Suppressor macrophage treated with lipopolysaccharide for 1 hour (primary cell): Measurements from ENCODE around the gene SLC10A6.
"Not testable (repeated sequence)": the region's sequence is repeated elsewhere in the genome, so short reads cannot be mapped to it uniquely, and the experiment has no call there.

Source experiments
- DNase-seq, 3 donors: peaks; one replicate each; pipeline ENCODE4 v3.0.0-alpha.2; 2020 to 2022

Gene SLC10A6

DNA sequence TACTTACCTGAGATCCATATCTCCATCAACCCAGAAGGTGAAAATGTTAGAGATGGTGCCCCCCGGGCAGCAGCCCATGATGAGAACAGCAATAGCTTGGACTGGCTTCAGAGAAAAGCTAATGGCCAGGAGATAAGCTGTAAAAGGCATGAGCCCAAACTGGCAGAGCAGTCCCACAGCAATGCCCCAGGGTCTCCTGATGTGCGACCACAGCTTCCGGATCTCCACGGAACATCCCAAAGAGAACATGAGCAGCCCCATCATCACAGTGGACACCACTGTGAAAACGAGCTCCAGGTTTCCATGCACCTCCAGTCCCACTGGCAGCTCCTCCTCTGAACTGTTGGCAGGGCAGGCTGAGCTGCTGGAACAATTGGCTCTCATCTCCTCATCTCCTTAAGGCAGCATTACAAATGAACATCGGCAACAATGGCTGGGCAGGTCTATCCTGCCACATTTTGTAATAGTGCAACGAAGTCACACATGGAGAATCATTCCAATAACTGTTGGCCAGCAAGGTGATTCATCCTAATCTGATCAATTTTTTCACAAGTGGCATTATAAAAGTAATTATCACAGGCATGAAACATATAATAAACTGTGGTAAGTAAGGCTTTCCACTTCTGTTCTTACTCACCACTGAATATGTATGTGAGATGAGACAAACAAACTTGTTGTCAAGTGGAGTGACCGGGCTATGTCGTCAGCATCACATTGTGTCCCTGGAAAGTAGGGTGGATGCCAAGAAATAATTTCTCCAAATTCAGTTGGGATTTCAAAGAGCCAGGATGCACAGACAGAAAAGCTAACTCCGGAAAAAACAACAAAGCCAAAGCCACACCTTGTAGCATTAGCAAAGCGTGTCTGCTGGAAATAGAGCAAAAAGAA lies at the start of gene SLC10A6:
SLC10A6 (minus strand) TSS at position 653 of the 888 bp plus-strand sequence; CDS start at position 384, 269 bp downstream.
- DNase-seq, result no peak

DNA sequence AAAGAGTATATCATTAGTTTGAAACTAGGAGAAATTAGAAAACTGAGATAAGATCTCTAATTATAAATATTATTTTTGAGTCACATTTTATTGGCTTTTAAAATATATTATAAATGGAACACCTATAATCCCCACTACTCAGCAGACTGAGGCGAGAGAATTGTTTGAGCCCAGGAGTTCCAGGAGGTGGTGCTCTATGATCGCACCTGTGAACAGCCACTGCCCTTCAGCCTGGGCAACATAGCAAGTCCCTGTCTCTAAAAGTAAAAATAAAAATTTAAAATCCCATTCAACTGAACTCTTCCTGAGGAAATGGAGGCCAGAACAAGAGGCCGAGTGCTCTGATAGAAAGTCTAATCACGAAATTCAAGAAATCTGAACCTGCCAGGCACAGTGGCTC lies 49.4 kb upstream of the SLC10A6 start:
- no peak for DNase-seq

DNA sequence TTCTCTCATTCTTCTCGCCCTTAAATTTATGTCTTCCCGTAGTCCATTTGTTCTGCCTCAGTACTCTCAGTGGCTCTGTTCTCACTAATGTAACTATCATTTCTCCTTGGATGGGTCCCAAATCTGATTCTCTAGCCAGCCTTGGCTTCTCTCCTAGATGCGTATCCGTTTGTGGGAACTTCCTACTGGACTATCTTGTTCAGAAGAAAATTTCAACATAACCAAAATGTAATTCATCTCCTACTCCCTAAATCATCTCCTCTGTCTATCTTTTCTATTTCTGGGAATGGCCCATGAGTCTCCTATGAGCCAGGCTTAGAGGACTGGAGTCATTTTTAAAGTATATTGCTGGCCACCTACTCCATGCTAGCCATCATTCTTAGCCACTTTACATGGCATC lies 47.4 kb upstream of the SLC10A6 start:
- DNase-seq, result no peak

DNA sequence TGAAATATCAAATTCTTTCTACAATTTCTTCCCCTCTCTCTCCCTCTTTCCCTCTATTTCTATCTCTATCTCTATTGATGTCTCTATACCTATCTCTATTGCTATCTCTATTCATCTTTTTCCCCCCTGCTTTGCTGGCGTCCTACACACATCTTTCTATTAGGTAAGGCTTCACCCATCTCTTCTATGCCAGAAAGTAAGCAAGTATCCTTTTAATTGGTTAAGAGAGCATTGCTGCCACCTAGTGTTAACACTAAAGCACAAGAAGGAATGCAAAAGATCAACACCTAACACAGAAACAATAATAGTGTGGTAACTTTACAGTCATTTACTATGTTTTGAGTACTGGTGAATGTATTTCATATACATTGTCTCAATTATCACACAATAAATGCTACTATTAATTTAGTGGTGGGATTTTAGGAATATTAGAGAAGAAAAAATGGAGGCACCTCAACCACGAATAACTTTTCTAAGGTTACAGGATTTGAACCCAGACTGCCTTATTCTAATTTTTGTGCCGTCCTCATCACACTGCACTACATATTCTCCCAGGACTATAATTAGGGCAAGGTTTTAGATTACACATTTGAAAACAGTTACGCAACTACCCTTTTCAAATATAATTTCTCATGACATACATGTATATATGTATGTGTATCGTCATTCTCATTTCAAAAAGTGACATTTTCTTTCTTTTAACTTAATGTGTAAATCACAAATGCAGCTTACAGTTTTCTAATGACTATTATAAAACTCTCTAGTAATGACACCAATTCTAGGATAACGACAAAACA lies 46.7 kb upstream of the SLC10A6 start:
- DNase-seq, result peak; percentile 74 to 88 (median 85)

- peak; percentile 23 to 72 (median 48) for DNase-seq
These were observed 45.3 kb upstream of the SLC10A6 start for GRCh38 chr4:86894455-86894854.

- no peak for DNase-seq
These were observed 44.0 kb upstream of the SLC10A6 start for GRCh38 chr4:86893136-86893535.

GRCh38 chr4:86892636-86892960 lies 43.4 kb upstream of the SLC10A6 start:
- DNase-seq, result no peak

DNA sequence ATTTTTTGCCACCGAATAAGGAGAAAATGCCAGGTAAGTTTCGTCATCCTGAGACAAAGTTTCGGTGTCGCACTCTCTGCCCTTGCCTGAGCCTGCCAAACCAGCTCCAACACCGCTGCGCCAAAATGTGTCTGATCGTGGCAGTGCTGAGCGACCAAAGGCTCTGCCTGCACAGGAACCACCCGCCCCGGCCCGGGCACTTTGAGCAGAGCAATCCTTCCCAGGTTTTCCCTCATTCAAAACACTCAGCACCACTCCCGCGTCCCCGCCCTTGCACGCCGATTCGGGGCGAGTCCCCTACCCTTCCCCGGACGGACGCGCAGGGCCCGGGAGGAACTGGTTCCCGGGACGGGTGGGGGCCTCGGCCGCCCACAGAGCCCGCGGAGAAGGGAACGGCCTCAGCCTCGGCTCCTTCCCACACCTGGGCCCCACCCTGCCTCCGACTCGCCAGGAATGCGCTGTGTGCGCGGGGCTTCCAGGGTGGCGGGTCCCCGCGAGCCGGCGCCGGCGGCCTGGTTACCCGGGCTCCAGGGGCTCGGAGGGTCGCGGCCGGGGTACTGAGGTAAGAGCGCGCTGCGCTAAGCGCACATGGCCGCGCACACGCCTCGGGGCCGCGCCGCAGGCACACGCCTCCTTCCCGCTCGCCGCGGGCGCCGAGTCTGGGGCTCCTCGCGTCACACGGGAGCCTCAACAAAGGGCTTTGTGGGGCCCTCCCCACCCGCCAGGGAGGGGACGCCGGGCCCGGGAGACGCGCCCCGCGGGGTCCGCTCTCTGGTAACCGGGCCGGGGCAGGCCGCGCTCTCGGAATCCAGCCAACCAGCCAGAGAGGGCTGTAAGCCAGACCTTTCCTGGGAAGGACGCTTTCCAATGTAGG lies 42.8 kb upstream of the SLC10A6 start, which contains the start of gene C4orf36:
C4orf36 (minus strand) TSS at position 661 of the 874 bp plus-strand sequence. CDS start 902 bp downstream, outside the sequence.
- DNase-seq, result peak; percentile 72 to 92 (median 75)

- DNase-seq, result no peak
These were observed 41.6 kb upstream of the SLC10A6 start for GRCh38 chr4:86890790-86891189.

- no peak for DNase-seq
These were observed 30.5 kb upstream of the SLC10A6 start for GRCh38 chr4:86879641-86880040.

DNA sequence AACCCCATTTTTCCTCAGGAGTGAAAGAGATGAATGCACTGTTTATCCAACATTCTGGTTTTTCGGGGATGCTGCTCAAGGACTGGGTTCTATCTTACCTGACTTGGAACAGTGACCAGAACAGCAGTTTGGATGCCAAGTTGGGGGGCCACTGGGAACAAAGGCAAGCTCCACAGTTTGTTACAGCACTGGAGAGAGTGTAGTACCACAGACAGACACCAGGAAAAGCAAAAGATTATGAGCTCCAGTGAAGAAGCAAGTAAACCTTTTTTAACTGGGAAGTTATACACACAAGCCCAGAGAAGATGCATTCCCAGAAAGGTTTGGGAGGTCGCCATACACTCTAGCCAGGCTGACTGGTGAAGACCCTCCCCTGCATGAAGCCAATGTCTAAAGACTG lies 29.5 kb upstream of the SLC10A6 start:
- DNase-seq, result no peak

- DNase-seq, result no peak
These were observed 27.9 kb upstream of the SLC10A6 start for GRCh38 chr4:86876894-86877685.

DNA sequence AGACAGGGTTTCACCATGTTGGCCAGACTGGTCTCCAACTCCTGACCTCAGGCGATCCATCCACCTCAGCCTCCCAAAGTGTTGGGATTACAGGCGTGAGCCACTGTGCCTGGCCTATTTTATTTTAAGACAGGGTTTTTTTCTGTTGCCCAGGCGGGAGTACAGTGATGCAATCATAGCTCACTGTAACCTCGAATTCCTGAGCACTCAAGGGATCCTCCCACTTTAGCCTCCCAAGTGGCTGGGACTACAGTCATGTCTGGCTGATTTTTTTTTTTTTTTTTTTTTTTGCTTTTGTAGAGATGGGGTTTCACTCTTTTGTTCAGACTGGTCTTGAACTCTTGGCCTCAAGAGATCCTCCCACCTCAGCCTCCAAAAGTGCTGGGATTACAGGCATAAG lies 26.3 kb upstream of the SLC10A6 start:
- not testable (repeated sequence) for DNase-seq

- DNase-seq, result no peak
These were observed 23.0 kb upstream of the SLC10A6 start for GRCh38 chr4:86872135-86872534.

DNA sequence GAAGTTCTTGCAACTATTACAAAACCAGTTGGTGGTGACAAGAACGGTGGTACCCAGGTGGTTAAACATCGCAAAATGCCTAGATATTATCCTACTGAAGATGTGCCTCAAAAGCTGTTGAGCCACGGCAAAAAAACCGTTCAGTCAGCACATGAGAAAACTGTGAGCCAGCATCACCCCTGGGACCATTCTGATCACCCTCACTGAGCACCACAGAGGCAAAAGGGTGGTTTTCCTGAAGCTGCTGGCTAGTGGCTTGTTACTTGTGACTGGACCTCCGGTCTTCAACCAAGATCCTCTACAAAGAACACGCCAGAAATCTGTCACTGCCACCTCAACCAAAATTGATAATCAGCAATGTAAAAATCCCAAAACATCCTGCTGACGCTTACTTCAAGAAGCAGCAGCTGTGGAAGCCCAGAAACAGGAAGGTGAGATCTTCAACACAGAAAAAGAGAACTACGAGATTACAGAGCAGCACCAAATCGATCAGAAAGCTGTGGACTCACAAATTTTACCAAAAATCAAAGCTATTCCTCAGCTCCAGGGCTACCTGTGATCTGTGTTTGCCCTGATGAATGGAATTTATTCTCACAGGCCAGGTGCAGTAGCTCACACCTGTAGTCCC lies 21.4 kb upstream of the SLC10A6 start:
- peak in 1 of 3 donors; percentile 22 for DNase-seq

DNA sequence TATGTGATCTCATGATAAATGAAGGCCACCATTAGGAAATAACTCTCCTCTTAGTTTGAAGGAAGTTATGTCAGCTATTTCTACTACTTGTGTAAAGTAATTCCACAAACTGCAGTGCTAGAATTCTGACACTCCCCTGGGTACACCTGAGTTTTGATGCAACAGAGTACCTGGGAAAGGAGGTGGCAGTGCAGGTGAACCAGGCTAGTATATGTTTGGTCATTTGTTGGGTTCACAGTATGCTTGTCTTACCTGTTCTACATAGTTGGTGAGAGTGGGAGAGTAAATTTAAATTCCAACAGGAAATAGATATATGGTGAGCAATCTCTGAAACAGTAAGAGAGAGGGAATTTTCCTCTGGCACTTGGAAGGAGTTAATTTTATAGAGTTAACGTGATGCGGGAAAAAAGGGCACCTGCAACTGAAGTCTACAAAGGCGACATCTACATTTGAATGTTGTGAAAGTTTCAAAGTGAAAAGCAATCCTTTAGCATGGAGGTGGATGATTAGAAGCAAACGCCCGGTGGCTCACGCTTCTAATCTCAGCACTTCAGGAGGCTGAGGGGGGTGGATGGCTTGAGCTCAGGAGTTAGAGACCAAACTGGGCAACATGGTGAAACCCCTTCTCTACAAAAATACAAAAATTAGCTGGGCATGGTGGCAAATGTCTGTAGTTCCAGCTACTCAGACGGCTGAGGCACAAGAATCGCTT lies 8.3 kb upstream of the SLC10A6 start:
- DNase-seq, result no peak

DNA sequence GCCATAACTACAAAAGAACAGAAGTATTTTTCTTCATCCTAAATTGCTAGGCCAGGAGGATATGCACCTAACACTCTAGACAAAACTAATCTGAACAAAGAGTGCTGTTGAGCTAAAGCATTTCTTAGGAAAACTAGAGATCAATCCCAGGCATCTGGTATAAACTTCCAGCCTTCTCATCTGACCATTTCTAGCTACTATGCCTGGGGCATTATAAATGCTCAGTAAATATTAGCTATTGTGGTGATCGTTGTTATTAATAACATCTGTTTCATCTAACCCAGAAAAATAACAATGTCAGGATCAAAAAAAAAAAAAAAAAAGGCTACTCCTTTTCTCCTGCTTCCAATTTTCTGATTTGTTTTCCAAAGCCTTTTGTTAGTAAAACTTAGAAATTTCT lies 7.7 kb upstream of the SLC10A6 start:
- DNase-seq, result no peak

GRCh38 chr4:86855572-86855971 lies 6.4 kb upstream of the SLC10A6 start:
- peak; percentile 17 to 55 (median 25) for DNase-seq

DNA sequence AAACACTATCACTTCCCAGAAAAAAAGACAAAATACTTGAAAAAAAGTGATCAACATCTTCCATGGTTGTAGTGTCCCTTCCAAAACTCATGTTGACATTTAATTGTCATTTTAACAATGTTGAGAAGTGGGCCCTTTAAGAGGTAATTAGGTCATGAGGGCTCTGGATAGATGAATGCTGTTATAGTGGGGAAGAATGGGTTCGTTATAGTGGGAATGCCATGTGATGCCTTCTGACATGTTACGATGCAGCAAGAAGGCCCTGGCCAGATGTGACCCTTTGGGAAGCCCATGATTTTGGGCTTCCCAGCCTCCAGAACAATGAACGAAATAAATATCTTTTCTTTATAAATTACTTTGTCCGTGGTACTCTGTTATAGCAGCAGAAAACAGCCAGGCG lies 4.0 kb upstream of the SLC10A6 start:
- no peak for DNase-seq

DNA sequence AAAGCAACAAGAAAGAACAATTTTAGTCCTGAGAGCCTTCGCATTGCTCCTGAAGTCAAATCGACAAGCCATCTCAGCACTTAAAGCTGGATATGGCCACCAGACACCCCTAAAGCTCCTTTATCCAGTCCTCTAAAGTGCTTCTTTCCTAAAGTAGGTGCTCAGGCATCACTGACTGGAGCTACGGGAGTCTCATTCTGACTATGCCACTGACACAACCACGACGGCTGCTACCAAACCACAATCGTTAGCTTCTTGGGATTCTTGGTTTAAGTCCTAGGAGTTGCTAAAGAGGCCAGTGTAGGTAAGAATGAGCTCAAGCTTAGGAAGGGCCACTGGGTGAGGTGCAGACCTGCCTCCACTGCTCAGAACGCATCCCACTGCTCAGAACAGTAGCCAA lies 1.0 kb downstream of the SLC10A6 start:
- DNase-seq, result no peak

DNA sequence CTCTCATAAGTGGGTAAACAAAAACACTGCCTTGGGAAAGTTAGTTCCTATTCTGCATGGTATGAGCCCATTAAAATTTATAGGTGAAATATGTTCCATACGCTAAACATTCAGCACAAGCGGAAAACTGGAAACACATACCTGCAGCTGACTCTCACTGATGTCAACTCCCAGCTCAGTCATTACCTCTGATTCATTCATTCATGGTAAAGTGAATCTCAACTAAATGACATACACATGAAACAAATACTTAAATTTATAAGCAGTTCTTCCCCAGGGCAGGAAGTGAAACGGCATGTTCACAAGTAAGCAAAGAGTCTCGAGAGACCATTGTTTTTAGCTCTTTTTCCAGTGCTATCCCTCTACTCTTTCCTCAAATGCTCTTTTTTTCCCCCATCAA lies 1.6 kb downstream of the SLC10A6 start:
- no peak for DNase-seq
